ENCODE results near the gene ARFGEF2. TPM values are rescaled to one million over a fixed set of nuclear protein-coding genes. Genes with fewer than 3 reads are reported as not detected.
"Not testable (repeated sequence)": the region's sequence is repeated elsewhere in the genome, so short reads cannot be mapped to it uniquely, and the experiment has no call there.

Gene ARFGEF2
- total RNA-seq, 4 donors from 2014 or later, result 34.7 to 36.2 (median 35.2) TPM

DNA sequence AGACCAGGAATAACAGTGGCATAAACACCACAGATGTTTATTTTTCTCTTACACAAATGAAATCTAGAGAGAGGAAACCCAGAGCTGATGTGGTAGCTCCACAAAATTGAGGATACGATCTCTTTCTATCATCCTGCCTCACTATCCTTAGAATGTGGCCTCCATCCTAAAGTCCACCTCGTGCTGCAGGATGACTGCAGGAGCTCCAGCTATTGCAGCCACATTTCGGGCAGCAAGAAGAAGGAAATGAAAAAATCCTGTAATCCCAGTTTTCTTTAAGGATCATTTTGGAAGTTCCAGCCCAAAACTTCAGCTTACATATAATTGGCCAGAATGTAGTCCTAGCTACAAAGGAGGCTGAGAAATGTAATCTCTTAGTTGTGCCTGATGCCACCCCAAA lies 41.2 kb upstream of the ARFGEF2 start:
- TF ChIP-seq, protein P1, sequence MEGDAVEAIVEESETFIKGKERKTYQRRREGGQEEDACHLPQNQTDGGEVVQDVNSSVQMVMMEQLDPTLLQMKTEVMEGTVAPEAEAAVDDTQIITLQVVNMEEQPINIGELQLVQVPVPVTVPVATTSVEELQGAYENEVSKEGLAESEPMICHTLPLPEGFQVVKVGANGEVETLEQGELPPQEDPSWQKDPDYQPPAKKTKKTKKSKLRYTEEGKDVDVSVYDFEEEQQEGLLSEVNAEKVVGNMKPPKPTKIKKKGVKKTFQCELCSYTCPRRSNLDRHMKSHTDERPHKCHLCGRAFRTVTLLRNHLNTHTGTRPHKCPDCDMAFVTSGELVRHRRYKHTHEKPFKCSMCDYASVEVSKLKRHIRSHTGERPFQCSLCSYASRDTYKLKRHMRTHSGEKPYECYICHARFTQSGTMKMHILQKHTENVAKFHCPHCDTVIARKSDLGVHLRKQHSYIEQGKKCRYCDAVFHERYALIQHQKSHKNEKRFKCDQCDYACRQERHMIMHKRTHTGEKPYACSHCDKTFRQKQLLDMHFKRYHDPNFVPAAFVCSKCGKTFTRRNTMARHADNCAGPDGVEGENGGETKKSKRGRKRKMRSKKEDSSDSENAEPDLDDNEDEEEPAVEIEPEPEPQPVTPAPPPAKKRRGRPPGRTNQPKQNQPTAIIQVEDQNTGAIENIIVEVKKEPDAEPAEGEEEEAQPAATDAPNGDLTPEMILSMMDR (IDR thresholded peaks at IDR 0.05), result no peak
- ATAC-seq (ENCODE audit: low FRiP score) (no peak), DNase-seq (ENCODE audit: low spot score) (no peak)

DNA sequence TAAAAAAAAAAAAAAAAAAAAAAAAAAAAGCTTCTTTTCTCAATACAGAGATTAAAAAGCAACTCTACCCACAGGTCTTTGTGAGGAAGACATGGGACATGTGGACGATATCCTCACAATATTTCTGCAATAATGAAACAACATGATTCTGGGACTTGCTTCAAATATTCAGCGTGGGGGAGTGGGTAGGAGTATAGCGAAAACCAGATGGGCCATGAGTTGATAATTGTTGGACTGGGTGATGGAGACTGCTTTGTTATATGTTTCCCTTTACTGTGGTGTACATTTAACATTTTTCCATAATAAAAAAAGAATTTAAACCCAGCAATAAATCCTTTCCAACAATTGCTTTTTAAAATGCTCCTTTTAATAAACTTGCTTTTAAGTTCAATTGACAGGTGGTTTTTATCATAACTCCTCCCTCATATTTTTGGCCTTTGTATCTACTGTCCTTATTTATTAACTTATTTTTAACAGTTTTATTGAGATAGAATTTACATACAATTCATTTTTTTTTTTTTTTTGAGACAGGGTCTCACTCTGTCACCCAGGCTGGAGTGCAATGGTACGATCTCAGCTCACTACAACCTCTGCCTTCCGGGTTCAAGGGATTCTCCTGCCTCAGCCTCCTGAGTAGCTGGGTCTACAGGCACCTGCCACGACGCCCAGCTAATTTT lies 40.4 kb upstream of the ARFGEF2 start:
- TF ChIP-seq, protein P1 (IDR thresholded peaks at IDR 0.05), result no peak
- no peak for ATAC-seq (ENCODE audit: low FRiP score)

DNA sequence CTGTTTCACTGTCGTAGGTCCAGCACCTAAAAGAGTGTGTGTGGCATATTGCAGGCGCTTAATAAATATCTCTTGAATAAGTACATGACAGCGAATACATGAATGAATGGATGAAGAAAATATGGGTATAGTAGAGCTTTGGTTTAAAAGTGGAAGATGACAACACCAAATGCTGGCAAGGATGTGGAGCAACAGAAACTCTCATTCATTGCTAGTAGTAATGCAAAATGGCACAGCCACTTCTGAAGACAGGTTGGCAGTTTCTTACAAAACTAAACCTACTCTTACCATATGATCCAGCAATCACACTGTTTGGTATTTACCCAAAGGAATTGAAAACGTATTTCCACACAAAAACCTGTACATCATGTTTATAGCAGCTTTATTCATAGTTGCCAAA lies 36.3 kb upstream of the ARFGEF2 start:
- ATAC-seq (ENCODE audit: low FRiP score), result no peak
- TF ChIP-seq, protein P1 (IDR thresholded peaks at IDR 0.05), result no peak
- no peak for DNase-seq (ENCODE audit: low spot score)

More for the DNA sequence above, 40.4 kb upstream of the ARFGEF2 start:
- no peak for DNase-seq (ENCODE audit: low spot score)

DNA sequence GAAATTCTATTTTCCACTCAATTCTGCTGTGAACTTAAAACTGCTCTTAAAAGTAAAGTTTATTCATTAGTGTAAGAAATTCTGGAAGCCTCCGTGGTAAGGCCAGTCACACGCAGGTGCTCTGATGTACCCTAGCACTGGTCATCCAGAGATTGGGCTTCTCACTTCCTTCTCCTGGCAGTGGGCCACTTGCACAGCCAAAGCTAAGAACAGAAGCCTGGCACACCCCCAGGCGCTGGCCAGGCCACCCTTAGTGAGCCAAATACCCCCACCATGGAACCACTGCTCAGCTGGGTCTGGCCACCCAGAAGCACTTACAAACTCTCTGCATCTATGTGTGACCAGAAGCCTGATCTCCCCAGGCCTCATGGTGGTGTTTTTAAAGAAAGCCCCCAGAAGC lies 35.3 kb upstream of the ARFGEF2 start:
- ATAC-seq (ENCODE audit: low FRiP score) (no peak), DNase-seq (ENCODE audit: low spot score) (no peak)
- TF ChIP-seq, protein P1 (IDR thresholded peaks at IDR 0.05), result no peak

DNA sequence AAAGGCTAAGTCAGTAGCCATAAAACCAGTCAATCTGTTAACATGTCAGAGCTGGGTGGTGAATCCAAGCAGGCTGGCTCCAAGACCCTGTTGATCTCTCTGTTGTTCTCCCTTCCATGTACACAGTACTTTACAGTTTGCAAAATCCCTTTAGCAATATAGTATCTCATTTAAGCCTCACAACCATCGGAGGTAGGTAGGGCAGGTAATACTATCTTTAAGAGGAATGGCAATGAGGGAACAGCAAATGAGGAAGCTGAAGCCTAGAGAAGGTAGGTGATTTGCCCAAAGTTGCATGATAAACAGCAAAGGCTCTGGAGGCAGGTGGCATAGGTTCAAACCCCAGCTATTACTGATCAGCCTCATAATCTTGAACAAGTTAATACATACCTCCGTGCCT lies 34.7 kb upstream of the ARFGEF2 start:
- DNase-seq (ENCODE audit: low spot score) (no peak), ATAC-seq (ENCODE audit: low FRiP score) (no peak)
- TF ChIP-seq, protein P1 (IDR thresholded peaks at IDR 0.05), result no peak

DNA sequence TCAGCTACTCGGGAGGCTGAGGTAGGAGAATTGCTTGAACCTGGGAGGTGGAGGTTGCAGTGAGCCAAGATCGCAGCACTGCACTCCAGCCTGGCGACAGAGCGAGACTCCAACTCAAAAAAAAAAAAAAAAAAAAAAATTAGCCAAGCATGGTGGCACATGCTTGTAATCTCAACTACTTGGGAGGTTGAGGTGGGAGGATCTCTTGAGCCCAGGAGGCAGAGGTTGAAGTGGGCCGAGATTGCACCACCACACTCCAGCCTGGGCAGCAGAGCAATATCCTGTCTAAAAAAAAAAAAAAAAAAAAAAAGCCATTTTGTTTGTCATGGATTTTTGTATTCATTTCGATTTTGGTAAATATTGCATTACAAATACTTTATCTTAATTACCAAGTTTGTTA lies 33.0 kb upstream of the ARFGEF2 start:
- ATAC-seq (ENCODE audit: low FRiP score); DNase-seq (ENCODE audit: low spot score): not testable (repeated sequence)

DNA sequence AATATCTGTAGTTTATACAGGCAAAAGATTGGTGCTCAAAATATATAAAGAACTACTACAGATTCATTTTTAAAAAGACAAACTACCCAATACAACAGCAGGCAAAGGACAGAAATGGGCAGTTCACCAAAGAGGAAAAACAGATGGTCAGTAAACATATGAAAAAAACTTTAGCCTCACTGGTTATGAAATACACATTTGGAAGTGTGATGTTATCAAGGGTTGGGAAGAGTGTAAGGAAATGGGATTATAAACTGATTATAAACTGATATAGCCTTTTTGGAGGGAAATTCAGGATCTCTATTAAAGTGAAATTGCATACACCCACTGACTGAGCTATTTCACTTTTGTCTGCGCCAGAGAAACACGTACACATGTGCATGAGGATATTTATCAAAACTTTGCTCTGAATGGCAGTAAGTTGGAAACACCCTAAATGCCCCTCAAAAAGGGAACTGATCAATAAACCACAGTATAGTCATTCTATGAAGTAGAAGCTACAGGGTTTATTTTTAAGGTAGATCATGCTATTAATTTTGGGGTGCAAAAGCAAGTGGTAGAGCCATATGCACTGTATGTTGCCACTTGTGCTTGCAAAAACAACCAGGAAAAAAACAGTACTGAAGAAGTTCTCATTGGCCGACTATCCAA lies 32.2 kb upstream of the ARFGEF2 start:
- TF ChIP-seq, protein P1 (IDR thresholded peaks at IDR 0.05), result no peak

More for the DNA sequence above, 32.2 kb upstream of the ARFGEF2 start:
- no peak for ATAC-seq (ENCODE audit: low FRiP score)
- DNase-seq (ENCODE audit: low spot score), result no peak
